Stimulated activated CD4-positive, alpha-beta T cell treated with anti-CD3 and anti-CD28 coated beads, Interleukin-1b, Interleukin-23, amount 100 ng/mL, for 1 hour (primary cell): ENCODE results near the gene SLF2.

Experiments
- DNase-seq, 2 donors: peaks; one replicate each; pipeline ENCODE4 v3.0.0-alpha.2; 2020; ENCODE audit warnings: low read depth in 2 of 2

Gene SLF2

GRCh38 chr10:100980311-100980710 lies 67.5 kb downstream of the SLF2 start:
- DNase-seq, result no peak

GRCh38 chr10:100980711-100981110 lies 67.9 kb downstream of the SLF2 start:
- no peak for DNase-seq

- DNase-seq, result no peak
Measured at GRCh38 chr10:100981178-100981772, 68.5 kb downstream of the SLF2 start.

- no peak for DNase-seq
Measured at GRCh38 chr10:100982916-100983830, 70.4 kb downstream of the SLF2 start.

GRCh38 chr10:100983868-100984671 lies 71.3 kb downstream of the SLF2 start:
- no peak for DNase-seq

GRCh38 chr10:100984672-100985177 lies 72.0 kb downstream of the SLF2 start:
- no peak for DNase-seq

- DNase-seq, result no peak
Measured at GRCh38 chr10:100985336-100985735, 72.6 kb downstream of the SLF2 start.

- no peak for DNase-seq
Measured at GRCh38 chr10:100986623-100986951, 73.8 kb downstream of the SLF2 start.

- peak; percentile 57 to 78 for DNase-seq
Measured at GRCh38 chr10:100986952-100987684, 74.4 kb downstream of the SLF2 start, which contains the start of the genes MRPL43 and TWNK. Gene MRPL43 (minus strand): TSS chr10:100987497. CDS start chr10:100987443, 54 bp downstream. Gene TWNK (plus strand): TSS chr10:100987543. CDS start chr10:100988211, 668 bp downstream.

- DNase-seq, result no peak
Measured at GRCh38 chr10:100987685-100988049, 74.9 kb downstream of the SLF2 start.

GRCh38 chr10:100988166-100988565 lies 75.4 kb downstream of the SLF2 start:
- no peak for DNase-seq

- DNase-seq, result no peak
Measured at GRCh38 chr10:100989088-100989487, 76.3 kb downstream of the SLF2 start.

GRCh38 chr10:100993986-100994708 lies 81.4 kb downstream of the SLF2 start:
- no peak for DNase-seq

- DNase-seq, result no peak
Measured at GRCh38 chr10:100995181-100995580, 82.4 kb downstream of the SLF2 start.

- no peak for DNase-seq
Measured at GRCh38 chr10:100996678-100997359, 84.1 kb downstream of the SLF2 start.

- peak; percentile 25 to 59 for DNase-seq
Measured at GRCh38 chr10:100997360-100998182, 84.8 kb downstream of the SLF2 start.

GRCh38 chr10:100998183-100998990 lies 85.6 kb downstream of the SLF2 start:
- peak; percentile 28 to 40 for DNase-seq

GRCh38 chr10:100998991-100999741 lies 86.4 kb downstream of the SLF2 start:
- peak; percentile 45 to 60 for DNase-seq
